DMS53 (cell line): ENCODE results near the gene SQSTM1.
"Not testable (repeated sequence)": the region's sequence is repeated elsewhere in the genome, so short reads cannot be mapped to it uniquely, and the experiment has no call there.

Experiments
- DNase-seq: peaks from one replicate; lab custom pipeline; 2025; lab: John Stamatoyannopoulos, UW

The SQSTM1 gene

DNA sequence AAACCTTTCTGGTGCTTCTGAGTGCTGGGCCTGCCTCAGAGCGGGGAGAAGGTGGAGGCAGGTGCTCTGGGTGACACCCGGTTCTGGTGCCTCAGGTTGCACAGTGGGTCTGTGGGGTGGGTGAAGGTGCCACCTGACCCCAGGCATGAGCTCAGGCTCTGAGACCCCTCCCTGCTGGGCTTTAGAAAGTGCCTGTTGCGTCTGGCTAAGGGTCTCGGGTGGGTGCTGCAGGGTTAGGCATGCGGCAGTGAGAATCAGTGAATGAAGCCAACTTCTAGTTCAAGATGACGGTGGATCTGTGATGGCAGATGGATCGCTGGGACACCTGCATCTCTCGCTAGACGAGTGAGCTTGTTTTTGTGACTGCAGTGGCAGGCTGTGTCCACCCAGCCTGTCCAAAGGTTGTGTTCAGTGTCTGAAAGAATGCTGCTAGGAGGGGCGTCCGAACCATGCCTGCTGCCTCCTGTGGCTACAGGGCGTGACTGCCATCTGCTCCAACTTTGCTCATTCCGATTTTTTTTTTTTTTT lies 5.0 kb downstream of the SQSTM1 start:
- DNase-seq: peak; percentile 31

DNA sequence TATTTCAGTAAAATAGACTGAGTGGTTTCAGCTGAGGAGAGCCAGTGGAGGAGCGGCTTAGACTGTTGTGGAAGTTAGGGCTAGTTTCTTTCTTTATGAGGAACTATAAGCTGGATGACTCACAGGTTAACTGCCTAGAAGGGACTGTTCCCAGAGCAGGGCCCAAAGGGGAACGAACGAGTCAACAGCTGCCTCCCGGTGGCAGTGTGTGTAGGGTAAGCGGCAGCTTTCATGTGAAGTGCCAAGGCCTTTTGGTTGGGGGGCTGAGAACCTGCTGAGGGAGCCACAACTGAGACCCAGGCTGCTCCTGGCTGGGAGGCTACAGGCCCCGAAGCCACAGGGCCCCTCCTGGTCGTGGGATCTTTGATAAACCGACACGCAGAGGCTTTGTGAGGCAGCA lies 7.0 kb downstream of the SQSTM1 start:
- peak; percentile 33 for DNase-seq

DNA sequence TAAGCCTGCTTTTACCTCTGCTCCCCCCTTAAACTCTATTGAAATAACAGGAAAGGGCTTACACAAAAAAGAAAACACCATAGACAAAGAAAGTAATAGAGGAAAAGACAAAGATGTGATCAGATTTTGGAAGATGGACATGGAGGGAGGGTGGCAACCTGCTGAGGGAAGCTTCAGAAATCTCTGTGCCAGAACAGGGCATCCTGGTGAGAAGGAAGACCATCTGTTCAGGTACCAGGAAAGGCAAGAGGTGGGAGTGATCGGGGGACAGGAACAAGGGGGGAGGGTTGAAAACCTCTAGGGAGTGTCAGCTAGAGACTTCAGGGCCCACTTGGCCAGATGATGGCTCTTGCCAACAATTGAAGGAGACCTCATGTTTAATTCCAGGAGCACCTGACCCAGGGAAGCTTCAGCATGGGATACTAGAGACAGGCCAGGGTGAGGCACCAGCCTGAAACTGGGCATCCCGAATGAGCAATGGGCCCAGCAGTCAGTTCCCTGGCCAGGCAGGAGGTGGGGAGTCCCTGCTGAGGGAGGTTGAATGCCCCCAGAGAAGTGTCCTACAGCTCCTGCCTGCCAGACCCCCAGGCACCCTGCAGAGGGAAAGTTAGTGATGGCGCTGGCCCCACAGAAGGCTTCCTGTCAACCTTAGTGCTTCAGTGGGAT lies 8.2 kb downstream of the SQSTM1 start:
- DNase-seq: no peak

DNA sequence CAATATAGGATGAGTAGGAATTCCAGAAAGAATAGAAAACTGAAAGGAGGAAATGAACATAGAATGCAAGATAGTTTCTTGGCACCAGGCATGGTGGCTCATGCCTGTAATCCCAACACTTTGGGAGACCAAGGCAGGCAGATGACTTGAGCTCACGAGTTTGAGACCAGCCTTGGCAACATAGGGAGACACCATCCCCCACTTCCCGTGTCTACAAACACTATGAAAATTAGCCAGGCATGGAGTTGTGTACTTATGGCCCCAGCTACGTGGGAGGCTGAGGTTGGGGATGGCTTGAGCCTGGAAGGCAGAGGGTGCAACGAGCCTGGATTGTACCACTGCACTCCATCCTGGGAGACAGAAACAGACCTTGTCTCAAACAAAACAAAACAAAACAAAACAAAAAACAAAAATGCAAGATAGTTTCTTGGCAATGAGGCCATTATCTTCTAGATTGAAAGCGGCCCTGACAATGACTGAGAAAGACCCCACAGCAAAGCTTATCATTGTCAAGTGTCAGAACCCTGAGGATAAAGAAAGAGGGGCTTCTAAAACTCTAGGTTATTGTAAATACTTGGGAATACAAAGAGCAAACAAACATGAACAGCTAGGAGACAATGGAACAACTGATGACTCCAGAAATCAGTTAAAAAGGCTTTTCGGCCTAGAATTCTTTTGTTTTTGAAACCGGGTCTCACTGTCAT lies 9.2 kb downstream of the SQSTM1 start:
- peak; percentile 63 for DNase-seq

DNA sequence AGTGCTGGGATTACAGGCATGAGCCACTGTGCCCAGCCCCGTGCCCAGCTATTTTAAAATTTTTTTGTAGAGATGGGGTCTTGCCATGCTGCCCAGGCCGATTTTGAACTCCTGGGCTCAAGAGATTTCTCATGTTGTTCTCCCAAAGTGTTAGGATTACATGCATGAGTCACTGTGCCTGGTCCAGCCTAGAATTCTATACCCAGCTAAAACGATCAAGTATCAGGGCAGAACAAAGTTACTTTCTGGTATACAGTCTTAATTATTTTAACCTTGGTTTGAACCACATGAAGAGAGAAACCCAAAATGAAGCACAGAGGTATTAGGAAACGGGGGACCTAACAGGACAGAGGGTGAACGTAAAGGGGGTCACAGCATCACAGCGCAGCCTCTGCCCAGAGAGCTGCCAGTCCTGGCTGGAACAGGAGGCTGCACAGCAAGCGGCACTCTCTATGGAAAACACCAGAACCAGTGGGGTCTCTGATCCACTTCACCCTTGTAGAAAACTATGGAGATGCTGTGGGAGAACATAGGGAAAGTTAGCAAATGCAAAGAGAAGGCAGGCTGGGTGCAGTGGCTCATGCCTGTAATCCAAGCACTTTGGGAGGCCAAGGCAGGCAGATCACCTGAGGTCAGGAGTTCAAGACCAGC lies 10.2 kb downstream of the SQSTM1 start:
- no peak for DNase-seq

DNA sequence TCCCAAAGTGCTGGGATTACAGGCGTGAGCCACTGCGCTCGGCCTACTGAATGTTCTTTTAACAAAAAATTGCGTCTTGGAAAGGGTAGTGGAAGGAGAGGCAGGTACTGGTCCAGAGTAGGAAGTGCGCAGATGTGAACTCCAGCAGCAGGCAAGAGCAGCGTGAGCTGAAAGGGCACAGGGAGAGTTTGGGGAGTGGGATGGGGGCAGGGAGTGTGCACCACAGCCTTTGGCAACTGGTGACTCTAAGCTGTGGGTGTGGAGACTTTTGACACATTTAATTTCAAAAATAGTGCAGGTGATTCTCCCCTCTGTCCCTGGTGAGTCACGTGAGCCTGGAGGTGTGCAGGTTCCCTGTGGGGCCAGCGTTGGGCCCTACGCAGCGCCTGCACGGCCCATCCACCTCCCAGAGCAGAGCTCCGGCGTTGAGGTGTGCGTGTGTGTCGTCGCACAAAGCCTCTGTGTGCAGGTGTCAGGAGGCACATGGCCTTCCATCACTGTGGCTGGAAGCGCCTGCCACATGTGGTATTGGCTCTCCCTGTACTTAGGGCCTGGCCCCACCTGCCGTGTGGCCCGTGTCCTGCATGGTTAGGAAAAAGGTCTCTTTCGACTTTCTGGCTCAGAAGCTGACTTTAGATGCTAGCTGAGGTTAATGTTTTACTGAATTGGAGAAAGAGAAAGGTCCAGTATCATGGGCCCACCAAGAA lies 11.5 kb downstream of the SQSTM1 start:
- no peak for DNase-seq

DNA sequence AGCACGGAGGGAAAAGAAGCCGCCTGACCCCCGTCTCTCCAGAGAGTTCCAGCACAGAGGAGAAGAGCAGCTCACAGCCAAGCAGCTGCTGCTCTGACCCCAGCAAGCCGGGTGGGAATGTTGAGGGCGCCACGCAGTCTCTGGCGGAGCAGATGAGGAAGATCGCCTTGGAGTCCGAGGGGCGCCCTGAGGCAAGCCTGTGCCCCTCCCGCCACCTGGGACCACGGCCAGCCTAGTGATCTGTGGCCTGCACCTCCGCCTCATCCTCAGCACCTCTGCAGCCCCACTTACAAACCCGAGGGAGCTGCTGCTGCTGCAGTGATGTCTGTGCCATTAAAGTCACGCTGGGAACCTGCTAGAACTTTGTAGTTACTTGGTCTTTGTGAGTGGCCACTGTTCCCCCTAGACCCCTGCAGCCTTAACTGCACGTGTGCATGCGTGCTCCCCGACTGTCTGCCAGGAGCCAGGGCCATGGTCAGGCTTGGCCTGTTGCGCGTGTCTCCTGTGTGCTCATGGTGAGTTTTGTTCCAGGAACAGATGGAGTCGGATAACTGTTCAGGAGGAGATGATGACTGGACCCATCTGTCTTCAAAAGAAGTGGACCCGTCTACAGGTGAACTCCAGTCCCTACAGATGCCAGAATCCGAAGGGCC lies 12.5 kb downstream of the SQSTM1 start:
- no peak for DNase-seq

DNA sequence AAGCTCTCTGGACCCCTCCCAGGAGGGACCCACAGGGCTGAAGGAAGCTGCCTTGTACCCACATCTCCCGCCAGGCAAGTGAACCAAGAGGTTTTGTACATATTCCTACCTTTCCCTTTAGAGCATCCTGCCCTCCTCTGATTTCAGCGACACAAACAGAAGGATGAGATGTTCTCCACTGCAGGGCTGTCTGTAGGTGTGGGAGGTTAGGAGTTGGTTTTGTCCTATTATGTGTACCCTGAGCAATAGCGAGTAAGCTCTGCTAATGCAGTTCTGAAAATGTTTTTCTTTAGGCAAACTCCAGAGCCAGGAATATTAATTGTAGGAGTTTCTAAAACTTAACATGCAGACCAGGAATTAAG lies 13.0 kb downstream of the SQSTM1 start:
- no peak for DNase-seq

DNA sequence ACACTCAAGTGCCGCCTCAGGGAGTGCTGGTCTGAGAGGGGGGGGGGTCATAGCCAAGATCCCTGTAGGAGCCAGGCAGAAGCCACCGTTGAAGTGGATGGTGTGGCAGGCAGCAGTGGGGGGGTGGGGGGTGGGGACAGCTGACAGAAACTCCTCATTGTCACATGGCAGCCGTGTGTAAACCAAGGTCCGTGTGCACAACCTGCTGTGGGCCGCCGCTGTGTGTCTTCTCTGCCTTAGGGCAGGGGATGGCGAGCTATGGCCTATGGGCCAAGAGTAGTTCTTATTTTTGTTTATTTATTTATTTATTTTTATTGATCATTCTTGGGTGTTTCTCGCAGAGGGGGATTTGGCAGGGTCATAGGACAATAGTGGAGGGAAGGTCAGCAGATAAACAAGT lies 13.4 kb downstream of the SQSTM1 start:
- DNase-seq: peak; percentile 32

DNA sequence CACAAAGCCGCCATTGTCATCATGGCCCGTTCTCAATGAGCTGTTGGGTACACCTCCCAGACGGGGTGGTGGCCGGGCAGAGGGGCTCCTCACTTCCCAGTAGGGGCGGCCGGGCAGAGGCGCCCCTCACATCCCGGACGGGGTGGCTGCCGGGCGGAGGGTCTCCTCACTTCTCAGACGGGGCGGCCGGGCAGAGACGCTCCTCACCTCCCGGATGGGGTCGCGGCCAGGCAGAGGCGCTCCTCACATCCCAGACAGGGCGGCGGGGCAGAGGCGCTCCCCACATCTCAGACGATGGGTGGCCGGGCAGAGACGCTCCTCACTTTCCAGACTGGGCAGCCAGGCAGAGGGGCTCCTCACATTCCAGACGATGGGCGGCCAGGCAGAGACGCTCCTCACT lies 14.2 kb downstream of the SQSTM1 start:
- not testable (repeated sequence) for DNase-seq

DNA sequence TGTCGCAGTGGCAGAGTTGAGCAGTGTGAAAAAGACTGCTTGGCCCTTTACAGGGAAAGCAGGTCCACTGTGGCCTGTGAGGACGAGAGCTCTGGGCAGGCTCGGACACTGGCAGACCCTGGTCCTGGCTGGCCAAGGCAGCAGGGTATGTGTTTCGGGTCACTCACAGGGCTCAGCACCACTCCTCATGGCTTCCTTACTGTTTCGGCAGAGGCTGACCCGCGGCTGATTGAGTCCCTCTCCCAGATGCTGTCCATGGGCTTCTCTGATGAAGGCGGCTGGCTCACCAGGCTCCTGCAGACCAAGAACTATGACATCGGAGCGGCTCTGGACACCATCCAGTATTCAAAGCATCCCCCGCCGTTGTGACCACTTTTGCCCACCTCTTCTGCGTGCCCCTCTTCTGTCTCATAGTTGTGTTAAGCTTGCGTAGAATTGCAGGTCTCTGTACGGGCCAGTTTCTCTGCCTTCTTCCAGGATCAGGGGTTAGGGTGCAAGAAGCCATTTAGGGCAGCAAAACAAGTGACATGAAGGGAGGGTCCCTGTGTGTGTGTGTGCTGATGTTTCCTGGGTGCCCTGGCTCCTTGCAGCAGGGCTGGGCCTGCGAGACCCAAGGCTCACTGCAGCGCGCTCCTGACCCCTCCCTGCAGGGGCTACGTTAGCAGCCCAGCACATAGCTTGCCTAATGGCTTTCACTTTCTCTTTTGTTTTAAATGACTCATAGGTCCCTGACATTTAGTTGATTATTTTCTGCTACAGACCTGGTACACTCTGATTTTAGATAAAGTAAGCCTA lies 15.7 kb downstream of the SQSTM1 start:
- DNase-seq: peak; percentile 52

DNA sequence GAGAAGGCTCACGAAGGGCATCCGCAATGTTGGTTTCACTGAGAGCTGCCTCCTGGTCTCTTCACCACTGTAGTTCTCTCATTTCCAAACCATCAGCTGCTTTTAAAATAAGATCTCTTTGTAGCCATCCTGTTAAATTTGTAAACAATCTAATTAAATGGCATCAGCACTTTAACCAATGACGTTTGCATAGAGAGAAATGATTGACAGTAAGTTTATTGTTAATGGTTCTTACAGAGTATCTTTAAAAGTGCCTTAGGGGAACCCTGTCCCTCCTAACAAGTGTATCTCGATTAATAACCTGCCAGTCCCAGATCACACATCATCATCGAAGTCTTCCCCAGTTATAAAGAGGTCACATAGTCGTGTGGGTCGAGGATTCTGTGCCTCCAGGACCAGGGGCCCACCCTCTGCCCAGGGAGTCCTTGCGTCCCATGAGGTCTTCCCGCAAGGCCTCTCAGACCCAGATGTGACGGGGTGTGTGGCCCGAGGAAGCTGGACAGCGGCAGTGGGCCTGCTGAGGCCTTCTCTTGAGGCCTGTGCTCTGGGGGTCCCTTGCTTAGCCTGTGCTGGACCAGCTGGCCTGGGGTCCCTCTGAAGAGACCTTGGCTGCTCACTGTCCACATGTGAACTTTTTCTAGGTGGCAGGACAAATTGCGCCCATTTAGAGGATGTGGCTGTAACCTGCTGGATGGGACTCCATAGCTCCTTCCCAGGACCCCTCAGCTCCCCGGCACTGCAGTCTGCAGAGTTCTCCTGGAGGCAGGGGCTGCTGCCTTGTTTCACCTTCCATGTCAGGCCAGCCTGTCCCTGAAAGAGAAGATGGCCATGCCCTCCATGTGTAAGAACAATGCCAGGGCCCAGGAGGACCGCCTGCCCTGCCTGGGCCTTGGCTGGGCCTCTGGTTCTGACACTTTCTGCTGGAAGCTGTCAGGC lies 16.6 kb downstream of the SQSTM1 start:
- DNase-seq: no peak

DNA sequence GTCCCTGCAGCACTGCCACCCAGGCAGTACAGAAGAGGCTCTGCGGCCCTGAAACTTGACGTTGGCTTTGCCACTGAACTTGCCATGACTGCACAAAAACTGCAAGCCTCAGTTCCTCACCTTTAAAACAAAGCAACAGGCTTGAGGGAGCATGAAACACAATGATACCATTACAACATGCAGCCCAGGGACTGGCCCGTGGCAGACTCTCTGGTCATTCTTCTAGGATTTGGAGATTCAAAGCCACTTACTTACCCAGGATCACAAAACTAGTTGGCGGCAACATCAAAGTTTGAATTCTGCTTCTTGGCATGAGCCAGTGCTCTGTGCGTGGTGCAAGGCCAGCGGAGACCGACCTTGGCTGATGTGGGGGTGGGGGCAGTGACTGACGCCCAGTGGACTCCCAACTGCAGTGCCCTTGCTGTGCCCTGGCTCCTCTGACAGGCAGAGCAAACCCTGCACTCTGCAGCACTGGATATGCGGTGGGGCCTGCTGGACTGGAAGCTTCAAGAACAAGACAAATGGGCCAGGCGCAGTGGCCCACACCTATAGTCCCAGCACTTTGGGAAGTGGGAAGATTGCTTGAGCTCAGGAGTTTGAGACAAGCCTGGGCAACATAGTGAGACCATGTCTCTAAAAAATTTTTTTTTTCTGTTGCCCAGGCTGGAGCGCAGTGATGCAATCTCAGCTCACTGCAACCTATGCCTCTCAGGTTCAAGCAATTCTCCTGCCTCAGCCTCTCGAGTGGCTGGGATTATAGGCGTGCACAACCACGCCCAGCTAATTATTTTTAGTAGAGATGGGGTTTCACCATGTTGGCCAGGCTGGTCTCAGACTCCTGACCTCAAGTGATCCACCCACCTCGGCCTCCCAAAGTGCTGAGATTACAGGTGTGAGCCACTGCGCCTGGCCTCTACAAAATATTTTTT lies 18.9 kb downstream of the SQSTM1 start:
- DNase-seq: no peak

DNA sequence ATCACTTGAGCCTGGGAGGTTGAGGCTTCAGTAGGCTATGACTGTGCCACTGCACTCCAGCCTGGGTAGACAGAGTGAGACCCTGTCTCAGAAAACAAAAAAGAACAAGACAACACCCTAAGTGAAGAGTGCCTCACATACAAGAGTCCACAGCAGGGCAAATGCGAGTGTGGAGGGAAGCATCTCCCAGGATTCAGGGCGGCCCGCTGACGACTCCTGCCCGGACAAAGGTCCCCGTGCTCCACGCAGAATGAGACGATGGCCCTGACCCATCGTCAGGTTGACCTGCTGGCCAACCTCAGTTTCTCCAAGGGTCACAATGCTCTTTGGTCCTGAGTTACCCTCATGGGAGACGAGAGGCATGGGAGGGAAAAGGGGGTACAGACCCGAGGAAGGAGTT lies 19.6 kb downstream of the SQSTM1 start:
- DNase-seq: no peak

DNA sequence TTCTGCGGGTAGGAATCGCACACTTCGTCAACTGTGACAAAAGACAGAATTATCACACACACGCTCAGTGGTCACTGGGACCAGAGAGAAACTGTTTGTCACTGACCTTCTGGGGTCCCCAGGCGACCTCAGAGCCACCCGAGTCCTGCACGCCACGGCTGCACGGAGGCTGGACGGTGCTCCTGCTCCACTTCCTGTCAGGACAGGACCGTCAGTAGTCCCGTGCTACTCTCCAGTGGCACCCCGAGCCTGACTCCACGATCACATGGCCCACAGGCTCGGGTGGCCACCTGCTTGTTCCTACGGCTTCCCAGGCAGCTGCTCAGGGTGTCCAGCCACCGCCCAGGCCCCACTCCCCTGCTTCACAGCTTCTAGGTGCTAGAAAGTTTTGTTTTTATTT lies 20.1 kb downstream of the SQSTM1 start:
- no peak for DNase-seq

DNA sequence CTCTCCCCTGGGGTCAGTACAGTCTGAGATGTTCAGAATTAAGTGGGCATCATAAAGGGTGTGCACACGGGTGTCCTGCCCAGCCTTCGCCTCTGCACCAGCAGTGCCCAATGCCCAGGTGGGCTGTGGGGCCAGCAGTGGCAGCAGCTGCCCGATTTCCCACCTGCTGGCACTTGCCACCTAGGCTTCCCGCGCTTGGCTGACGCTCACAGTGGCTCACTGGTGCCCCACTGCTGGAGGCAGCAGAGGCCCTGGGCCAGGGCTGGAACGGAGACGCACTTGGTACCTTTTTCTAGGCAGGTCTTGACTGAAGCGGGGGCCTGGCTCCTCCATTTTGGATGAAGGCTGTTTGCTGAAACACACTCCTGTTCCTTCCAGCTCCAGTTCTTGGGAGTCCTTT lies 20.9 kb downstream of the SQSTM1 start:
- no peak for DNase-seq

DNA sequence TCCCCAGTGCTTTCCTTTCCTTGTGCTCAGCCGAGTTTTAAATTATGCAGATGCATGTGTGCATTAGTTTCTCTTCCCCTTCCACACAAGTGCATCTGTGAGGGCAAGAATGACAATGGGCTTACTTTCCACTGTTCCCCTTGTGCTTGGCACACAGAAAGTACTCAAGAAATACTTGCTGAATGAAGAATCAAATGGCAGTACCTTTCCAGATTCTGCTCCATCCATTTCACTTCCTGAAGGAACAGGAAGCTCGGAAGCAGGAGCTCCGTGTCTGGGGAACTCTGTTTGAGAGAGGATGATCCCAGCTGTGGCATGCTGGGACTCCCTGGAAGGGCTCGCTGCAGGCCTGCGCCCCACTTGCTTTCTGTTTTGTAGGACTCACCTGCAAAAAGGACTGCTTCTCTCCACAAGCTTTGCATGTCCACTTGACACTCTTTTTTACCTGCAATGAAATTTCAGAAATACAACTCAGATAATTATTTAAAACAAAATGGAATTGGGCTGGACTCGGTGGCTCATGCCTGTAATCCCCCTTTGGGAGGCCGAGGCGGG lies 32.4 kb downstream of the SQSTM1 start:
- no peak for DNase-seq

DNA sequence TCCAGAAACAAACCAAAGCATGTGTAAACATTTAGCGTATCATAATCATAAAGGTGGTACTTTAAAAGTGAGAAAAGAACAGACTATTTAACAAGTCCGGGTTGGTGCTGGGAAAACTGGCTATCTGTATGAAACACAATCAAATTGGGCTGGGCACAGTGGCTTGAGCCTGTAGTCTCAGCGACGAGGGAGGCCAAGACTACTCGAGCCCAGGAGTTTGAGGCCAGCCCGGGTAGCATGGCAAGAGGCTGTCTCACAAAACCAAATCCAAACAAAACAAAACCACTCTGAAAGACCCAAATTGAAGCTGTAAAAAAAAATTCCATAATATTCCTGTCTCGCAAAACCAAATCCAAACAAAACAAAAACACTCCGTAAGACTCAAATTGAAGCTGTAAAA lies 33.7 kb downstream of the SQSTM1 start:
- no peak for DNase-seq

DNA sequence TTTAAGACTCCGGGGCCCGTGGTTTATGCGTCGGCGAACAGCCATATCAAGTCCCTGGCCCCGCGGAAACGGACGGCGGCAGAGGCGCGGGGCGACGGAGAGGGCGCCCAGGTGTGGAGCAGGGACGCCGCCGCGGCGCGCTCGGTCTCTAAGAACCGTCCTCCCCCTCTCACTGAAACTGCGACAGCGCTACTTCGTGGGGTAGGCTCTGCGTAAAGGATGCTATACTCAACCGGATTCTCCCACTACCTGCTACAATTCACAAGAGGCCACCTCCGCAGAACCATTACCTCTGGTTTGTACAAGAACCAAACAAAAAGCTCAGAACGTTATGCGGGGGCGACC lies 37.5 kb downstream of the SQSTM1 start:
- peak; percentile 83 for DNase-seq
